GM23338 (cell line): ENCODE data around the gene JAKMIP2.

ENCODE experiments used
- CTCF ChIP-seq, 2 experiments: fragments of 200-600 bp in 1 of 2; sonication (generic) in 1 of 2; conservative IDR thresholded peaks; 2 replicates each; pipeline versions ENCODE4 v1.5.1 to v1.6.1; 2016 to 2017; ENCODE audit warnings: antibody characterized with exemption in 2 of 2, low read depth in 2 of 2, mild to moderate bottlenecking in 2 of 2, moderate library complexity in 1 of 2
- EZH2 ChIP-seq: fragments of 200-600 bp; sonication (generic); IDR thresholded peaks from one replicate; pipeline ENCODE4 v1.8.0; 2017; ENCODE audit warnings: antibody characterized with exemption, mild to moderate bottlenecking, low read depth; ENCODE audit not compliant: unreplicated experiment
- EZH2phosphoT487 ChIP-seq: fragments of 200-600 bp; sonication (generic); IDR thresholded peaks from one replicate; pipeline ENCODE4 v1.8.1; 2018; ENCODE audit warnings: antibody characterized with exemption; ENCODE audit not compliant: unreplicated experiment
- JUNB ChIP-seq: IDR thresholded peaks from one replicate; pipeline ENCODE4 v1.6.1; 2016; ENCODE audit warnings: antibody characterized with exemption; ENCODE audit not compliant: unreplicated experiment
- POLR2AphosphoS5 ChIP-seq: IDR thresholded peaks from 2 replicates; pipeline ENCODE4 v1.6.1; 2016; ENCODE audit warnings: antibody characterized with exemption, low read depth

- TF ChIP-seq POLR2AphosphoS5 (no peak), CTCF (conservative IDR thresholded peaks at IDR 0.05; ENCODE audit: low read depth in 2 of 2) (no peak), EZH2phosphoT487 (no peak), EZH2 (no peak), JUNB (no peak)
Observed at GRCh38 chr5:147636729-147636984, 145.9 kb downstream of the JAKMIP2 start.
